GM19397 (cell line): ENCODE measurements around the gene CHN2.

Experiments used
- ATAC-seq: cut with Tn5 transposase; IDR thresholded peaks from one replicate; pipeline ENCODE4 v1.9.1; 2021; ENCODE audit warnings: mild to moderate bottlenecking, moderate library complexity; ENCODE audit not compliant: unreplicated experiment

Gene CHN2

DNA sequence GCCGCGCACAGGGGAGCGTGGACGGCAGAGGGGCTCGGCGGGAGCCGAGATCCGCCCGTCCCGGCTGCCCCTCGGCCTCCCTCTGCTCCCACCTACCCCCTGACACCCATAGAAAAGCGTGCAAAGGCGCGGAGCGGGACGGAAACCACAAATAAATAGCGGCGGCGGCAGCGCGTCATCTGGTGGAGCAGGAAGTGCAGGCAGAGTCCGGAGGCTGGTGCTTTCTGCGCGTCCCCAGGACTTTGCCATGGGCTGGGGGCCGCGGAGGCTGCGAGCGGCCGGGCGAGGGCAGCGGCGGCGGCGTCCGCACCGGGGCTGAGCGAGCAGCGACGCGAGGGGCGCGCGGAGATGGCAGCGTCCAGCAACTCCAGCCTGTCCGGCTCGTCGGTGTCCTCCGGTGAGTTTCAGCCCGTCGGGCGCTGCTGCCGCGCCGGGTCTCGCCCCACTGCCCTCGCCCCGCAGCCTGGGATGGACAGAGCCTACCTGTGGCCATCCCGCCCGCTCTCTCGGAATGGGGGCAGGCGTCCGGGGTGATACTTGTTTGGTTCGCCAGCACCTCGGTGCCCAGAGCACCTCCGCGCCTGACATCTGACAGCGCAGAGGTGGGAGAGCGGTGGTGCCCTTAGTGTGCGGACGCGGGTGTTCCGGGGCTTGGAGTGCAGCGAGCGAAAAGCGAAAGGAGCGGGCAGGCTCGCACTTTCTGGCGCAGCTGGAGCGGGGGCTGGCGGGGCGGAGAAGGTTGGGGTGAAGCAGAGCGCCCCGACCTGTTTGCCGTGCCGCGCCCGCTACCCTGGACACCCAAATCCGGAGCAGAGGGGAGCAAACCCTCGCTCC, at the start of gene CHN2:
Gene CHN2, plus strand, starts transcription at position 182 of the 834 bp plus-strand sequence.
- no peak for ATAC-seq

DNA sequence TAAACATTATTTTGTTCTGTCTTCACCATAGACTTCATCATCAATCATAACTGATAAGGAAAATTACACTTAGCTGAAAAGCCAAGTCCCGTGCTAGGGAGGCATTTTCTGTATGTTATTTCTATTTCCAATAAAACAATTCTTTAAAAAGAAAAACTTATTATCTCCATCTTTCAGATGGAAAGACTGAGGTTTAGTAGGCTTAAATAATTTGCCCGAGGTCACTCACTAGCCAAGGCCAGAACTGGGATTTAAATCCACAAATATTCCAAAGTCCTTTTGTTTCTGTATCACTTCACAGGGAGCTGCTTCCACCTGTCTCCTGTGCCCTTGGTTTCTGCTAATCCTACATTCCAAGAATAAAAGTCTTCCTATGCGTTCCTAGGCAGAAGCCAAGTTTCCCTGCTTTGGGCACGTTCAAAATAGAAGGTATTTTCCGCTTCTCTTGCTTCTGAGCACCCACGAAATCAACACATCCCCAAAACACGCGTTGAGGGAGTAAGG, 49.0 kb upstream of the CHN2 start:
- no peak for ATAC-seq

DNA sequence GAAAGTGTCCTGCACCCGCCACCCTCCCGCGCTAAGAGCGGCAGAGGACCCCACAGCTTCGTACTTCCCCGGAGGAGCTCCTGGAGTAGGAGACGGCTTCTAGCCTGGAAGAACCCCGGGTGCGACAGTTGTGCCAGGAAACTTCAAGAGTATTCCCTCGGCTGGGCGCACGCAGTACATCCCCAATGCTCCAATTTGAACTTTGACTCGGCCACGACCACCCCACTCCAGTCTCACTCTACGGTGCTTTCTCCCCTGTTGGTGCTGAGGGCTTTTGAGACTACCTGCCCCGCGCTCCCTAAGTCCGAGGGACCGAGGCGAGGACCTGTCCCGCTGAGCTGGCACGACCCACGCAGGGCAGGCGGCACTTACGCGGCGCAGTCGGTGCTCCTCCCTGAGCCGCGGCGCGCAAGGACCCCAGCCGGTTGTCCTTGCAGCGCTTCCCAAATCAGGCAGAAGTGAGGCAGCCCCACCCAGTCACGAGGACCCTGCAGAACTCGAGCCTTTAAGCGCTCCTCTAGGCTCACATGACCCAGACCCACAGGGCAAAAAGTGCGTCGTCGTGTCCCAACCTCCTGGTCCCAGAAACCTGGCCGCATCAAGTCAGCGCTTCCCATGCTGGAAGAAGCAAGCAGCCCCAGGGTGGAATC, 48.4 kb upstream of the CHN2 start, which contains the start of gene CPVL:
Gene CPVL, minus strand, starts transcription at position 481 of the 650 bp plus-strand sequence. CDS start 25,476 bp downstream, outside the sequence.
- no peak for ATAC-seq

DNA sequence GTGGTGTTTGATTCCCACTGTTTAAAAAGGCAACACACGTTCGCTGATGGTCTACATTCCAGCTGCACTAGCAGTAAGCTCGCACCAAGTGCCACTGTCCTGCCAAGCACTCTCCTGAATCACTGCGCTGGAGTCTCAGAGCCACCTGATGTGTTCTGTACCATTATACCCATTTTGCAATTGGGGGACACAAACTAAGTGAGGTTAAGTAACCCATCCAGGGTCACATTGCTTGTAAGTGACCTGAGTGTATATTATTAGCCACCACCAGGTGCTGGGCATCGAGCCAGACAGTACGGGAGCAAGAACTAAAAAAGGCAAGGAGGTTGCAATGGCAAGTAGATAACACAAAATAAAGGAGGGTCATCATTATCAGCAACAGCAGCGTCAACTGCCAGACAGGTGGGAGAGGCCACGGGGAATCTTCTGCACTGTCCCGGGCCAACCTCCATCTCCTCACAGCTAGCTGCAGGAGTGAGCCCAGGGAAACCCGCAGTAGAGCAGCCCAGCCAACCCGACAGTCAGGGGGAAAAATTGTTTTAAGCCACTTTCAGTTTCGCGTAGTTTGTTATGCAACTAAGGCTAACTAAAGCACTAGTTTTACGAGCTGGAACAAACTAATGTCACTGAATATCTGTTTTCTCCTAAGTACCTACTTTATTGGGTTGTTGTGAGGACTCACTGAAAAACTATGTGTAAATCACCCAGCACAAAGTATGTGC, 47.5 kb upstream of the CHN2 start:
- no peak for ATAC-seq

DNA sequence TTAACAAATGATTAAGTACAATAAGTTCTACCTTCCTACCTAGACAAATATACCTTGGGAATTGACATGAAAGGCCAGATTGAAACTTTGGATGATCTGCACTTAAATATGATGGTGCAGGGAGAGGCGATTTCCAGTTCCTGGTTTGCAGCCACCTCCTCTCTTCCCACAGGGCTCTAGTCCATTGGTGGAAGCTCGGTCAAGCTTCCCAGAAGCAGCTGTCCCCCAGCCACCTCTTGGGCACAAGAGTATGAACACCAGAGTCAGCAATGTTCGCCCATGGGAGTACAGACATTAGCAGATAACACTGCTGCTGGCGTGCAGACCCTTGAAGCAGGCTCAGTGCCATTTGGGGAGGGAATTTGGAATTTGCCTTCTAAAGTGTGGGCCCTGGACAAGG, 46.8 kb upstream of the CHN2 start:
- ATAC-seq: no peak

DNA sequence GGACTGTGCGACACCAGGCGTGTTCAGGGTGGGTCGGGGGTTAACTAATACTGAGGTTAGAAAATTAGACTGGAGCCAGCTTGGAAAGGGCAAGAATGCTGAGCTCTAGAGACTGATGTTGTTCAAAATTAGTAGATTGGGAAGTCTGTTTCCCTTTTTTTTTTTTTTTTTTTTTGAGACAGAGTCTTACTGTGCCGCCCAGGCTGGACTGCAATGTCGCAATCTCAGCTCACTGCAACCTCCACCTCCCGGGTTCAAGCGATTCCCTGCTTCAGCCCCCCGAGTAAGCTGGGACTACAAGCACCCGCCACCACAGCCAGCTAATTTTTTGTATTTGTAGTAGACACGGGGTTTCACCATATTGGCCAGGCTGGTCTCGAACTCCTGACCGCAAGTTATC, 45.5 kb upstream of the CHN2 start:
- no peak for ATAC-seq

DNA sequence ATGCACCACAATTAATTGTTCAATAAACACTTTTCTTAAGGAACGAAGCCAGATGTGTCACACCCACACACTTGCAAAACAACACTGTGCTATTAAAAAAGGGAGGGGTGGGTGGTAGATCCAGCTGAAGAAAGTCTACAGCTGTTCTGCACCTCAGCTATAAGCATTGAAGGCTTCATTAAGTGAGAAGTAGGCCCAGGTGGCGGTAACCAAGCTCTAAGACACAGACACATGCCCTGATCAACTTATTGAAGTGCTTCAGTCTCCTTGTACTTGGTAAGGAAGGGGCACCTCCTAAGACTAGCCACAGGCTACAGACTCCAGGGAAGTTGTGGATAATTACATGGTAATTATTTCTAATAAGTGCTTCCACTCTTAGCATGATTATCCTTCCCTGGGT, 43.7 kb upstream of the CHN2 start:
- no peak for ATAC-seq

DNA sequence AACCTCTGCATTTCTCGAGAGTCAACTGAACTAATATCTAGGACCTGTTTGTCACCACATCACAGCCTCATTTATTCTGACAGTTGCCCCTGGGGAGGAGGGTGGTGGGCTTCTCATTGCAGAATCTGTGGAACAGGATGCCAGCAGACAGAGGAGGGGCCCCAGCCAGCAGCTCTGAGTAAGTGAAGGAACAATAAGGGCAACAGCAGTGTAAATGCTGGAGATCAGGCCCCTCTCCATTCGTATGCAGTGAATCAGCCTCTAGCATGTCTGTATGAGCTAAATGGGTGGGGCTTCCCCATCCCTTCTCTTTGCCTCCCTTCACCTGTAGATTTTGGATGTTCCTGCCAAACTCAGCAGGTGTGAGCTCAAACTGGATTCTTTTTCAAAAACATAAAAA, 40.5 kb upstream of the CHN2 start:
- no peak for ATAC-seq

DNA sequence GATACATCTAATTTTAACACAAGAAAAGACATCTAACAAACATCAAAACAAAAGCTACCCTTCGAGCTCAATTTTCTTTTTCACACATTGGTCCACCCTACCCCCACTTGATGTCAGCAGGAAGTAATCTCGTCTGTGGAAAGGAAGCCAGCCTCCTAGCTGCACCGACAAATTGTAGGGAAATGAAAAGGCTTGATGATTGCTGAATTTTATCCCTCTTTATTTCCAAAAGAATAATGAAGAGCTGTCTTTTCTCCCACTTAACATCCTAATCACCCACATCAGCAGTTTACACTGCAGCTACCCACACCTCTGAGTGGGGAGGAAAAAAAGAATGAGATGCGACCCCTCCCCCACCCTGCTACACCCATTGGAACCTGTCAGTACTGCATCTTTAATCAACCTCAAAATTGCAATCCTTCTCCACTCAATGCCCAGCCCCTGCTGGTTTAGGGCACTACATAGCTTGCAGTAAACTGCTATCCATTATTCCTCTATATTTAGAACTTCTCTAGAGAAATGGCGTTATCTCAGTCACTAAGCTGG, 37.6 kb upstream of the CHN2 start:
- no peak for ATAC-seq

DNA sequence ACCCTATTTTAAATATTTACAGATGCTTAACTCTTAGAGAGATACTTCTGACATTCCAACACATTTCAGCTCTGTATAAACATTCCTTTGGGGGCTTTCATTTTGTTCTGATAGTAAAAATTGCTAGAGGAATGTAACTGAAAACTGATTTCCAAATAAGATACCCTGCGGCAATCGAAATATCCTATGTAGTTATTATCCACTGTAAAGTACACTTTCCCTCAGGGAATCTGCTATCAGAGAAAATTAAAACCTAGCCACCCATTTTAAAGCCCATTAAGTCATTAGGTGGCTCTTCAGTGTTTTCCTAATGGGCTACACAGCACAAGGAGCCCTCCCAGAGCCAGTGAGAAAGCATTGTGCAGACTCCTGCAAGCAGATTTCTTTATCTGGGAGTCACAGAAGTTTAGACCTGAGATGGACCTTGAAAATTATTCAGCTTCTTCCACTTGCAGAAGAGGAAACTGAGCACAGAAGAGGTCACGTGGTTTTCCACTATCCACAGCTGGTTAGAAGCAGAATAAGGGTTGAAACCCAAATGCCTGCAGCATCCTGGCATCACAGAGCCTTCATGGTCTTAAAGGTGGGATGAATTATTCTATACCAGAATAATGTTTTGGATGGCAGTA, 35.7 kb upstream of the CHN2 start:
- ATAC-seq: no peak

DNA sequence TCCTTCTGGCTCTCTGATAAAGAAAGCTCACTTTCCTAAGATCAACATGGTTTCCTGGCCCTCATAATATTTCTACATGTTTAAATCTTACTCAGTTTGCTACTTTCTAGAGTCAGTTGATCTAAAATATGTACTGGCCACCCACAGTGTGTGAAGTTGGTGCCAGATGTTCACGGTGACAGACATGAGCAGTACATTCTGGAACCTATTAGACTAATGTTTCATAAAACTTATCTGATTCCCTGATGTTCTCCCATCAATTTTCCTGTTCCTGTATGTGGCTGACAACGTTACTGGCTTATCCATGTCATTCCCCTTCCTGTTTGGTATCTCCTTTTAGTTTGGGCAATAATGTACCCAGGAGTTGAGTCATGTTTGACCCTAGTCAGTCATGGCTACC, 34.5 kb upstream of the CHN2 start:
- ATAC-seq: no peak

DNA sequence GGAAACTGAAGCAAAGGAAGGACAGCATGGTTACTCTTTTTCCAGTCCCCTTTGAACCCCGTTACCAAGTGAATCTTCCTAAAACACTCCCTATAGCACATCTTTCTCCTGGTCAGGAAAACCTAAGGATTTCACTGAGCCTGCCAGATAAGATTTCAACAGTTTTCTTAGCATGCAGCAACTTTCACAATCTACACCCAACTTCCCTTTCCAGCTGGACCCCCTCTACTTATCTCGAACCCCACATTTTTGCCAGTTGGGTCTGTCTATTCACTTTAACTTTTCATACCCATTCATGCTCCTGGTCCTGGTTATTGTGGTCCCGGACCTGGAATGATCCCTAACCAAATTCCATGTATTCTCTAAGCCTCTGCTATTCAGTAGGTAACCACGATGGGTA, 33.3 kb upstream of the CHN2 start:
- no peak for ATAC-seq

DNA sequence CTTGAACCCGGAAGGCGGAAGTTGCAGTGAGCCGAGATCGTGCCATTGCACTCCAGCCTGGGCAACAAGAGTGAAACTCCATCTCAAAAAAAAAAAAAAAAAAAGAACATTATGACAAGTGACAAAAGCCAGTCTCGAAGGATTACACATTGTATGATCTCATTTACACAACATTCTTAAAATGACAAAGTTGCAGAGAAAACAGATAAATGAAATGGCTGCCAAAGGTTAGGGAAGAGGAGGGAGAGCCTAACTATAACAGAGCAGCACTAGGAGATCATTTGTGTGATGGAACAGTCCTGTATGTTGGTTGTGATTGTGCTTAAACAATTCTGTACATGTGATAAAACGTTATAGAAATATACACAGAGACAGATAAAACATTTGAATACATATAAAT, 32.0 kb upstream of the CHN2 start:
- no peak for ATAC-seq

DNA sequence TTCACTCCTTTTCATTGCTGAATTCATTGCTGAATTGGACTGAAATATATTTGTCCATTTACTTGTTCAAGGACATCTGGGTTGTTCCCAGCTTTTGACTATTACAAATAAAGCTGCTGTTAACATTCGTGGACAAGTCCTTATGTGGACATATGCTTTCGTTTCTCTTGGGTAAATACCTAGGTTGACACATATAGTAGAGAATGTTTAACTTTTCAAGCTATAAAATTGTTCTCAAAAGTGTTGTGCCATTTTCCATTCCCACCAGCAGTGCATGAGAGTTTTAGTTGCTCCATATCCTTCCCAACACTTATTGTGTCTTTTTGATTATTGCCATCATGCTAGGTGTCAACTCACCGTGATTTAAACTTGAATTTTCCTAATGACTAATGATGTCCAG, 30.7 kb upstream of the CHN2 start:
- ATAC-seq: no peak

DNA sequence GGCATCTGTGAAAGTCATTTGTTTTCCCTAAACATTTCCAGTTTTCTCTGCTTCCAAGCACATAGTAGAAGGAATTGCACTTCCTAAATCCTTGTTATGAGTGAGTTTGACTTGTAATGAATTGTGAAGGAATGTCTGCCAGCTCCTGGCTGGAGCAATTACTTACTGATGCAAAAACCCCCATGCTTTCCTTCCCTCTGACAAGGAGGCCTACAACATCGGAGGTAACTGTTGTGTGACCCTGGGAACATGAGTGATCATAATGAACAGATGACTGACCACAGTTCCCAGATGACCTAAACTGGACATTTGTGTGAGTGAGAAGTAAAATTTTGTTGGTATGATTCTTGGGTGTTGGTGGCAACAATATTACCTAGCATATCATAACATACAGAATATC, 26.9 kb upstream of the CHN2 start:
- ATAC-seq: no peak

DNA sequence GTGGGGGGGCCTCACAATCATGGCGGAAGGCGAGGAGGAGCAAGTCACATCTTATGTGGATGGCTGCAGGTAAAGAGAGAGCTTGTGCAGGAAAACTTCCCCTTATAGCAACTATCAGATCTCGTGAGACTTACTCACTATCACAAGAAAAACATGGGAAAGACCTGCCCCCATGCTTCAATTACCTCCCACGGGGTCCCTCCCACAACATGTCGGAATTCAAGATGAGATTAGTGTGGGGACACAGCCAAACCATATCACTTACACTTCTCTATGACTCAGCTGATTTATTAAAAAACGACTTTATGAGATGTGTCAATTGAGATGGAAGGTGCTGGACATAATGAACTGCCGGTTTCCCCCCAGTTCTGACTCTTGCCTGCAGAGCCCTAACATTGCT, 23.8 kb upstream of the CHN2 start:
- ATAC-seq: no peak

DNA sequence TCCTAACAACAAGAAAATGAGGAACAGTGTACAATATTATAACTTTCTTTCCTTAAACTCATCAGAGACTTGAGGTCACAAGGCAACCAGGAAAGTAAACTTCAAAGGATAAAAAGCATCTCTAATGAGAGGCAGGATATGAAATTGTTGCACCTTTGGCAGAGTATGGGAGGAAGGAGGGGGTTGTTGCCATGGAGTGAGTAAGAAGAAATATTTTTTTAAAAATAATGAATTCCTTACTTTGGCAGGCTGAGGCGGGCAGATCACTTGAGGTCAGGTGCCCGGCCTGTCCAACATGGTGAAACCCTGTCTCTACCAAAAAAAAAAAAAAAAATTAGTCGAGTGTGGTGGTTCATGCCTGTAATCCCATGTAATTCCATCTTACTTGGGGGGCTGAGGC, 21.1 kb upstream of the CHN2 start:
- ATAC-seq: no peak

DNA sequence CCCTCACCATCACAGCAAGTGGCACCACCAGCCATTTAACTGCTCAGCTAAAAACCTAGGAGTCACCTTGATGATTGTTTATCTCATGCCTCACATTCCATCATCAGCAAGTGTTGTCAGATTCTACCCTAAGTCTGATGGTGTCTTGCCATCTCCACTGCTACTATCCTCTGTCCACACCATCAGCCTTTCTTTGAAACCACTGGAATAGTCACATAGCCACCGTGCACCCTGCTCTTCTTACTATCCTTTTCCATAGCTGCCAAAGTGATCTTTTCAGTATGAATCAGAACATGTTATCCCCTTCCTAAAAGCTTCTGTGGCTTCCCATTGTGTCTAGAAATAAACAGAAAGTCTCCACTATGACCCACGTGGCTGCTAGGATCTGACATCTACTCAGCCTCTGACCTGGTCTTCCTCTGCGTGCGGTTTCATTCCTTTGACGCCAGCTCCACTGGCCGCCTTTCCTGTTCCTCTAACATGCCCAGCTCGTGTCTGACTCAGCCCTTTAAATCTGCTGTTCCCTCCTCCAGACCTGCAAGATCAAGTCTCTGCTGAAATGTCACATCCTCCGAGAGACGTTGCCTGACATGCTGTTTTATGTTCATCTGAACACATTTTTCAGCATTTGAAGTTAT, 16.5 kb upstream of the CHN2 start:
- no peak for ATAC-seq

DNA sequence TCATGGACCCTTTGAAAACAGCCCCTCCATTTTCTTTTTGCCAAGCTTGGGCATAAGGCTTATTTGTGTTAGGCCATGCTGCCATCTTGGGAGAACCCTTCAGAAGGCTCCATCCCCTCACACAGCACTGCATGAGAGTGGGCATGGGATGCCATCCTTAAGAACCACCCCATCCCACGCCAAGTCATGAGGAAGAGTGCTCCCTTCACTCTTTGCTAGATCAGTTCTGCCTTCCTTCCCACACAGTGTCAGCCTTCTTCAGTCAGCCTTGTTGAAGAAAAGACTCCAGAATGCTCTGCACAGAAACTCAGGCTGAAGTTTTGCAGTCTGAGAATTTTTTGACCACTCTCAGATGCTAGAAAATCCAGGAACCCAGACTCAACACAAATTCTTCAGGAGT, 15.5 kb upstream of the CHN2 start:
- ATAC-seq: no peak

DNA sequence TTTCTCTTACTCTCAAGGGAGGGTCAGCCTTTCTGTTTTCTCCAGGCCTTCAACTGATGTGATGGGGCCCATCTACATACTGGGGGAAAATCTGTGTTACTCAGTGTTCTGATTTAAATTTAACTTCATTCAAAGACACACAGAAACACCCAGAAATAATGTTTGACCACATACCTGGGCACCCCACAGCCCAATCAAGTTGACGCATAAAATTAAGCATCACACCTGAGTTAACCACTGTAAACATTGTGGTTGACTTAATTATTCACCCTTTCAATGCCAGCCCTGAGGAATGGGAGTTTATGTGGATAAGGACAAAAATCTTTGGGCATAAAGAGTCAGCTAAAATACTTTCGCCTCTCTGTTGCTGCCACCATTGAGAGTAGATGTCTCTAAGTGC, 10.0 kb upstream of the CHN2 start:
- no peak for ATAC-seq
